GM12878 (cell line): ENCODE measurements around the gene STRIP2. TPM values are rescaled to one million over a fixed set of nuclear protein-coding genes. Genes with fewer than 3 reads are reported as not detected.

Source experiments
- ATAC-seq: fragments of 200-7000 bp; cut with Tn5 transposase; 3 replicates; pipeline ENCODE4 v1.9.1; 2020; ENCODE audit warnings: mild to moderate bottlenecking, moderate library complexity
- BruUV-seq: library from RNA; stranded (reverse); fragments of 400-500 nt; replicated peaks from 2 replicates; lab custom pipeline; 2021; lab: Mats Ljungman, UMichigan
- CTCF ChIA-PET: fragments of 300-600 bp; sonication (Branson Sonifier 250); formaldehyde crosslinking; extraction: SDS; loops from one replicate; lab custom pipeline; 2021; ENCODE audit warnings: inconsistent platforms; lab: Yijun Ruan, JAX
- POLR2A ChIA-PET: fragments of 350-600 bp; formaldehyde crosslinking; extraction: SDS; loops from one replicate; lab custom pipeline; 2021; ENCODE audit warnings: inconsistent platforms; lab: Charles Lee
- RAD21 ChIA-PET: fragments of 300-600 bp; sonication (Branson Sonifier 250); formaldehyde crosslinking; loops from one replicate; lab custom pipeline; 2023; ENCODE audit warnings: antibody characterized with exemption; ENCODE audit not compliant: unreplicated experiment; lab: Charles Lee
- SMC1A ChIA-PET: fragments of 300-600 bp; sonication (Branson Sonifier 250); formaldehyde crosslinking; loops from one replicate; lab custom pipeline; 2023; ENCODE audit not compliant: unreplicated experiment, uncharacterized antibody; lab: Charles Lee
- DNase-seq: peaks from one replicate; pipeline ENCODE4 v3.0.0-alpha.2; 2011; ENCODE audit warnings: low read depth, low spot score
- FAIRE-seq: peaks from 3 replicates; lab custom pipeline; 2011; peaks lifted over from hg19 to GRCh38; lab: Jason Lieb, UNC
- H2AFZ ChIP-seq: 2 replicates; pipeline ENCODE4 v1.6.0; 2011; ENCODE audit warnings: low read depth, low read length, control low read depth; ENCODE audit not compliant: control insufficient read depth
- H3K27ac ChIP-seq: 2 replicates; pipeline ENCODE4 v1.5.1; 2011; ENCODE audit warnings: control low read depth; ENCODE audit not compliant: control insufficient read depth, insufficient read depth
- H3K27me3 ChIP-seq, 2 experiments: replicated peaks in 1 of 2; 2 replicates each; pipeline versions ENCODE4 v1.6.0 to v1.6.1; 2011; ENCODE audit warnings: low read length in 1 of 2; ENCODE audit not compliant: control insufficient read depth in 2 of 2, insufficient read depth in 2 of 2
- H3K36me3 ChIP-seq, 2 experiments: 2 replicates each; pipeline ENCODE4 v1.5.1; 2011; ENCODE audit warnings: low read length in 1 of 2; ENCODE audit not compliant: control insufficient read depth in 2 of 2, insufficient read depth in 2 of 2
- H3K4me1 ChIP-seq: 2 replicates; pipeline ENCODE4 v1.6.1; 2011; ENCODE audit warnings: mild to moderate bottlenecking, low read length, moderate library complexity, mixed read lengths; ENCODE audit not compliant: control insufficient read depth, insufficient read depth
- H3K4me2 ChIP-seq: 2 replicates; pipeline ENCODE4 v1.6.0; 2011; ENCODE audit warnings: control low read depth; ENCODE audit not compliant: control insufficient read depth, insufficient read depth
- H3K4me3 ChIP-seq: fragments of 200-600 bp; sonication (generic); 2 replicates; pipeline ENCODE4 v1.5.1; 2016
- H3K79me2 ChIP-seq: 2 replicates; pipeline ENCODE4 v1.6.0; 2011; ENCODE audit warnings: low read length; ENCODE audit not compliant: control insufficient read depth, insufficient read depth
- H3K9ac ChIP-seq: 2 replicates; pipeline ENCODE4 v1.8.0; 2011; ENCODE audit warnings: low read length, control low read depth, mixed read lengths; ENCODE audit not compliant: control insufficient read depth, insufficient read depth
- H3K9me3 ChIP-seq: replicated peaks from 3 replicates; pipeline ENCODE4 v1.5.1; 2011; ENCODE audit warnings: mild to moderate bottlenecking, low read length; ENCODE audit not compliant: control insufficient read depth, insufficient read depth
- H4K20me1 ChIP-seq: 2 replicates; pipeline ENCODE4 v1.6.0; 2011; ENCODE audit not compliant: control insufficient read depth, insufficient read depth
- ATF3 ChIP-seq: IDR thresholded peaks from 2 replicates; pipeline ENCODE4 v1.6.1; 2011; ENCODE audit warnings: low read depth, mild to moderate bottlenecking, low read length, moderate library complexity, borderline replicate concordance; ENCODE audit errors: extremely low read depth
- ATF7 ChIP-seq: fragments of 450-650 bp; IDR thresholded peaks from 2 replicates; pipeline ENCODE4 v1.6.1; 2016; ENCODE audit warnings: low read depth, mild to moderate bottlenecking
- BCL3 ChIP-seq: IDR thresholded peaks from 2 replicates; pipeline ENCODE4 v1.6.1; 2011; ENCODE audit warnings: borderline replicate concordance, low read depth, mild to moderate bottlenecking, moderate library complexity, low read length; ENCODE audit not compliant: insufficient read depth, poor library complexity, severe bottlenecking
- BCLAF1 ChIP-seq: fragments of 450-650 bp; IDR thresholded peaks from 2 replicates; pipeline ENCODE4 v1.6.1; 2017; ENCODE audit warnings: antibody characterized with exemption, mild to moderate bottlenecking, moderate library complexity
- CREB1 ChIP-seq: IDR thresholded peaks from 2 replicates; pipeline ENCODE4 v1.6.1; 2012; ENCODE audit warnings: low read depth, mild to moderate bottlenecking, inconsistent platforms
- E2F8 ChIP-seq: fragments of 450-650 bp; IDR thresholded peaks from 2 replicates; pipeline ENCODE4 v1.6.1; 2018; ENCODE audit warnings: mild to moderate bottlenecking, low read depth, moderate library complexity; ENCODE audit not compliant: partially characterized antibody
- IKZF1 ChIP-seq: fragments of 450-650 bp; conservative IDR thresholded peaks from 2 replicates; pipeline ENCODE4 v1.6.1; 2017; ENCODE audit warnings: antibody characterized with exemption, mild to moderate bottlenecking
- MYC ChIP-seq: IDR thresholded peaks from 2 replicates; pipeline ENCODE4 v1.6.1; 2011; ENCODE audit warnings: mild to moderate bottlenecking, low read length, moderate library complexity, inconsistent platforms; ENCODE audit not compliant: insufficient read depth, insufficient replicate concordance, insufficient read length, severe bottlenecking
- NBN ChIP-seq: fragments of 450-650 bp; IDR thresholded peaks from 2 replicates; pipeline ENCODE4 v1.6.1; 2016
- NR2C1 ChIP-seq: fragments of 450-650 bp; IDR thresholded peaks from 2 replicates; pipeline ENCODE4 v1.6.1; 2017; ENCODE audit warnings: antibody characterized with exemption, mild to moderate bottlenecking, moderate library complexity
- NR2F1 ChIP-seq: fragments of 450-650 bp; conservative IDR thresholded peaks from 2 replicates; pipeline ENCODE4 v1.6.1; 2017; ENCODE audit warnings: mild to moderate bottlenecking
- POLR2A ChIP-seq: IDR thresholded peaks from 2 replicates; pipeline ENCODE4 v1.6.1; 2011; ENCODE audit warnings: low read depth, mild to moderate bottlenecking, low read length
- POLR2AphosphoS2 ChIP-seq: IDR thresholded peaks from 2 replicates; pipeline ENCODE4 v1.6.1; 2011; ENCODE audit warnings: low read depth, mild to moderate bottlenecking, low read length, improper control_type of control experiment, moderate library complexity
- ZNF274 ChIP-seq: IDR thresholded peaks from one replicate; pipeline ENCODE4 v1.8.0; 2011; ENCODE audit not compliant: insufficient read length, insufficient read depth
- WGBS: methylation state at CpG from one replicate; pipeline ENCODE4 v1.1.6; 2016; ENCODE audit warnings: low lambda C conversion rate; ENCODE audit not compliant: insufficient replicate concordance, insufficient coverage; ENCODE audit errors: missing lambda C conversion rate; 5-methylcytosine and 5-hydroxymethylcytosine counted together
- in situ Hi-C: fragments of 300-500 bp; cut with MboI; formaldehyde crosslinking; loops from 9 replicates; pipeline ENCODE4 v1.14.3; 2018; ENCODE audit warnings: mixed read lengths
- intact Hi-C: fragments of 100-400 bp; cut with micrococcal nuclease; formaldehyde crosslinking; loops from one replicate; pipeline ENCODE4 v1.14.2; 2022; ENCODE audit not compliant: unreplicated experiment
- polyA plus RNA-seq, 11 experiments: library from polyadenylated mRNA; depleted of rRNA in 4 of 11; unstranded in 6 of 11; stranded (reverse) in 5 of 11; fragments of >200 nt; fragmentation: Nextera tagmentation in 4 of 11; fragmentation: Illumina TruSeq in 1 of 11; extraction: Ambion mirVana in 4 of 11; extraction: Trizol in 1 of 11; gene quantifications; 1 replicate in 1 of 11; 2 replicates in 10 of 11; pipeline versions ENCODE4 v1.2.1 to v1.2.3, GENCODE V29; 2011 to 2016; ENCODE audit warnings: inconsistent platforms in 2 of 11, missing spikeins in 2 of 11, low read depth in 1 of 11
- total RNA-seq, 4 experiments: library from RNA; depleted of rRNA in 3 of 4; stranded (reverse); fragments of >200 nt in 3 of 4; fragmentation: Illumina TruSeq in 1 of 4; extraction: Trizol in 1 of 4; gene quantifications; 2 replicates each; pipeline versions ENCODE4 v1.2.1 to v1.2.3, GENCODE V29; 2013 to 2021

Gene STRIP2
- total and polyA plus RNA-seq, 10 of the 15 experiments (the other 5 are each of a cell fraction or from before 2014, with no cell fraction given): 0.48 to 5.8 (median 1.8) TPM

- Histone ChIP-seq H3K4me3 (no peak overlapping the region), H3K36me3 (no peaks in the 10 kb centered on the region), H3K27ac (no peak overlapping the region), H3K4me1 (no peaks in the 10 kb centered on the region), H3K9ac (no peak overlapping the region), H3K79me2 (no peaks in the 10 kb centered on the region), H2AFZ (no peak overlapping the region), H3K27me3 (no peaks in the 10 kb centered on the region), H3K4me2 (no peak overlapping the region), H4K20me1 (no peaks in the 10 kb centered on the region), H3K9me3 (no peaks in the 10 kb centered on the region)
- ChIA-PET POLR2A (interaction anchor here (0.6 kb wide), 1 partner anchor 390 kb away, joined by 5 read pairs; no protein-coding TSS in a partner anchor), RAD21 (interaction anchor here (1.3 to 2.5 kb wide), 4 partner anchors 51 to 278 kb away, joined by 3 to 12 read pairs (median 4); no protein-coding TSS in a partner anchor), CTCF (interaction anchor here (0.7 to 2.7 kb wide), 4 partner anchors 62 to 293 kb away, joined by 3 to 13 read pairs (median 4); no protein-coding TSS in a partner anchor), SMC1A (interaction anchor here (1.0 to 1.8 kb wide), 4 partner anchors 31 to 72 kb away, joined by 3 to 7 read pairs (median 5); no protein-coding TSS in a partner anchor)
- ATAC-seq (no peak), DNase-seq (no peak), FAIRE-seq (no peak)
- intact Hi-C loops: no loop called here
- WGBS: 98% methylated on average over 3 of the region's 3 CpGs
- in situ Hi-C loops: no loop called here
- BruUV-seq: no TSS peak
- TF ChIP-seq E2F8 (no peak), ATF7 (no peak), POLR2AphosphoS2 (no peak), NR2C1 (no peak), ATF3 (no peak), IKZF1 (no peak), POLR2A (no peak), BCLAF1 (no peak), NBN (no peak), CREB1 (no peak), BCL3 (no peak), MYC (no peak), NR2F1 (no peak), ZNF274 (no peak)
Measured at GRCh38 chr7:129439963-129440625, 5.9 kb downstream of the STRIP2 start.
